Activated naive CD4-positive, alpha-beta T cell treated with anti-CD3 and anti-CD28 coated beads, Interleukin-2, amount 50 U/mL, for 24 hours (primary cell): Measurements from ENCODE around the gene SP4.

Source experiments
- H3K27ac Mint-ChIP-seq: one replicate; pipeline ENCODE4 v1.8.0; 2021; ENCODE audit warnings: mild to moderate bottlenecking, mixed read lengths
- H3K27me3 Mint-ChIP-seq: one replicate; pipeline ENCODE4 v1.8.0; 2021; ENCODE audit warnings: mixed read lengths
- H3K36me3 Mint-ChIP-seq: one replicate; pipeline ENCODE4 v1.8.0; 2021; ENCODE audit warnings: mixed read lengths
- H3K4me1 Mint-ChIP-seq: one replicate; pipeline ENCODE4 v1.8.0; 2021; ENCODE audit warnings: mixed read lengths
- H3K4me3 Mint-ChIP-seq: one replicate; pipeline ENCODE4 v1.8.0; 2021; ENCODE audit warnings: mild to moderate bottlenecking, mixed read lengths
- H3K9me3 Mint-ChIP-seq: one replicate; pipeline ENCODE4 v1.8.0; 2021; ENCODE audit warnings: mixed read lengths

SP4 gene

GRCh38 chr7:21427182-21427870 is 557 bp upstream of the SP4 start:
- Mint-ChIP-seq H3K4me1 (peaks cover 51% of the 10 kb centered on the region), H3K27ac (peak overlapping the region; percentile 99), H3K9me3 (no peaks in the 10 kb centered on the region), H3K36me3 (peaks cover 13% of the 10 kb centered on the region), H3K27me3 (no peaks in the 10 kb centered on the region), H3K4me3 (peak overlapping the region; percentile 99)

GRCh38 chr7:21428659-21428941 is 717 bp downstream of the SP4 start:
- peaks cover 64% of the 10 kb centered on the region for H3K4me1 Mint-ChIP-seq
- no peaks in the 10 kb centered on the region for H3K9me3 Mint-ChIP-seq
- H3K36me3 Mint-ChIP-seq: peaks cover 13% of the 10 kb centered on the region
- H3K27me3 Mint-ChIP-seq: no peaks in the 10 kb centered on the region
- H3K27ac Mint-ChIP-seq: peak overlapping the region; percentile 96
- H3K4me3 Mint-ChIP-seq: peak overlapping the region; percentile 99

- peak overlapping the region; percentile 99 for H3K4me3 Mint-ChIP-seq
- no peaks in the 10 kb centered on the region for H3K9me3 Mint-ChIP-seq
- H3K4me1 Mint-ChIP-seq: peaks cover 68% of the 10 kb centered on the region
- no peak overlapping the region for H3K27ac Mint-ChIP-seq
- no peaks in the 10 kb centered on the region for H3K27me3 Mint-ChIP-seq
- peaks cover 13% of the 10 kb centered on the region for H3K36me3 Mint-ChIP-seq
These were observed 1.1 kb downstream of the SP4 start for GRCh38 chr7:21429021-21429420.

GRCh38 chr7:21429786-21430574 is 2.1 kb downstream of the SP4 start:
- no peak overlapping the region for H3K27ac Mint-ChIP-seq
- peaks cover 13% of the 10 kb centered on the region for H3K36me3 Mint-ChIP-seq
- H3K27me3 Mint-ChIP-seq: no peaks in the 10 kb centered on the region
- H3K4me1 Mint-ChIP-seq: peaks cover 78% of the 10 kb centered on the region
- no peaks in the 10 kb centered on the region for H3K9me3 Mint-ChIP-seq
- peak overlapping the region; percentile 99 for H3K4me3 Mint-ChIP-seq

GRCh38 chr7:21430575-21430954 is 2.7 kb downstream of the SP4 start:
- H3K4me3 Mint-ChIP-seq: peak overlapping the region; percentile 99
- peaks cover 81% of the 10 kb centered on the region for H3K4me1 Mint-ChIP-seq
- H3K36me3 Mint-ChIP-seq: peaks cover 14% of the 10 kb centered on the region
- H3K27ac Mint-ChIP-seq: no peak overlapping the region
- no peaks in the 10 kb centered on the region for H3K27me3 Mint-ChIP-seq
- H3K9me3 Mint-ChIP-seq: no peaks in the 10 kb centered on the region

- Mint-ChIP-seq H3K4me3 (no peak overlapping the region), H3K9me3 (no peaks in the 10 kb centered on the region), H3K27ac (peak overlapping the region; percentile 25), H3K4me1 (peaks cover 77% of the 10 kb centered on the region), H3K27me3 (no peaks in the 10 kb centered on the region), H3K36me3 (peaks cover 37% of the 10 kb centered on the region)
These were observed 15.4 kb downstream of the SP4 start for GRCh38 chr7:21443149-21443841.

- peaks cover 41% of the 10 kb centered on the region for H3K36me3 Mint-ChIP-seq
- H3K4me1 Mint-ChIP-seq: peaks cover 59% of the 10 kb centered on the region
- H3K4me3 Mint-ChIP-seq: no peak overlapping the region
- H3K27me3 Mint-ChIP-seq: no peaks in the 10 kb centered on the region
- H3K27ac Mint-ChIP-seq: no peak overlapping the region
- H3K9me3 Mint-ChIP-seq: no peaks in the 10 kb centered on the region
These were observed 21.1 kb downstream of the SP4 start for GRCh38 chr7:21448974-21449373.

GRCh38 chr7:21450076-21450475 is 22.2 kb downstream of the SP4 start:
- Mint-ChIP-seq H3K4me1 (peaks cover 49% of the 10 kb centered on the region), H3K4me3 (no peak overlapping the region), H3K27ac (no peak overlapping the region), H3K27me3 (no peaks in the 10 kb centered on the region), H3K9me3 (no peaks in the 10 kb centered on the region), H3K36me3 (peaks cover 45% of the 10 kb centered on the region)

- Mint-ChIP-seq H3K4me1 (peaks cover 54% of the 10 kb centered on the region), H3K27ac (no peak overlapping the region), H3K27me3 (no peaks in the 10 kb centered on the region), H3K4me3 (no peak overlapping the region), H3K36me3 (peaks cover 48% of the 10 kb centered on the region), H3K9me3 (no peaks in the 10 kb centered on the region)
These were observed 23.1 kb downstream of the SP4 start for GRCh38 chr7:21450941-21451340.

GRCh38 chr7:21454182-21454581 is 26.3 kb downstream of the SP4 start:
- no peaks in the 10 kb centered on the region for H3K9me3 Mint-ChIP-seq
- H3K27me3 Mint-ChIP-seq: no peaks in the 10 kb centered on the region
- H3K4me3 Mint-ChIP-seq: no peak overlapping the region
- peaks cover 48% of the 10 kb centered on the region for H3K36me3 Mint-ChIP-seq
- peaks cover 34% of the 10 kb centered on the region for H3K4me1 Mint-ChIP-seq
- no peak overlapping the region for H3K27ac Mint-ChIP-seq

- peaks cover 32% of the 10 kb centered on the region for H3K4me1 Mint-ChIP-seq
These were observed 27.0 kb downstream of the SP4 start for GRCh38 chr7:21454906-21455305.

GRCh38 chr7:21461282-21461681 is 33.4 kb downstream of the SP4 start:
- H3K4me1 Mint-ChIP-seq: peaks cover 48% of the 10 kb centered on the region
- H3K27ac Mint-ChIP-seq: no peak overlapping the region
- H3K36me3 Mint-ChIP-seq: peaks cover 37% of the 10 kb centered on the region
- no peaks in the 10 kb centered on the region for H3K9me3 Mint-ChIP-seq
- H3K4me3 Mint-ChIP-seq: no peak overlapping the region
- no peaks in the 10 kb centered on the region for H3K27me3 Mint-ChIP-seq

More at GRCh38 chr7:21454906-21455305, 27.0 kb downstream of the SP4 start:
- Mint-ChIP-seq H3K27me3 (no peaks in the 10 kb centered on the region), H3K36me3 (peaks cover 52% of the 10 kb centered on the region), H3K9me3 (no peaks in the 10 kb centered on the region), H3K4me3 (no peak overlapping the region), H3K27ac (no peak overlapping the region)

- Mint-ChIP-seq H3K36me3 (peaks cover 37% of the 10 kb centered on the region), H3K4me3 (no peak overlapping the region), H3K27ac (peak overlapping the region; percentile 1)
These were observed 34.2 kb downstream of the SP4 start for GRCh38 chr7:21462081-21462480.

GRCh38 chr7:21463524-21463923 is 35.6 kb downstream of the SP4 start:
- Mint-ChIP-seq H3K4me1 (peaks cover 62% of the 10 kb centered on the region), H3K4me3 (peak overlapping the region; percentile 1), H3K36me3 (peaks cover 36% of the 10 kb centered on the region)

More at GRCh38 chr7:21462081-21462480, 34.2 kb downstream of the SP4 start:
- H3K9me3 Mint-ChIP-seq: no peaks in the 10 kb centered on the region
- H3K27me3 Mint-ChIP-seq: no peaks in the 10 kb centered on the region
- H3K4me1 Mint-ChIP-seq: peaks cover 49% of the 10 kb centered on the region

GRCh38 chr7:21468969-21469368 is 41.1 kb downstream of the SP4 start:
- Mint-ChIP-seq H3K36me3 (peaks cover 18% of the 10 kb centered on the region), H3K9me3 (no peaks in the 10 kb centered on the region), H3K27ac (no peak overlapping the region), H3K4me3 (no peak overlapping the region), H3K4me1 (peaks cover 62% of the 10 kb centered on the region), H3K27me3 (no peaks in the 10 kb centered on the region)

More at GRCh38 chr7:21463524-21463923, 35.6 kb downstream of the SP4 start:
- Mint-ChIP-seq H3K9me3 (no peaks in the 10 kb centered on the region), H3K27ac (peak overlapping the region; percentile 32), H3K27me3 (no peaks in the 10 kb centered on the region)

GRCh38 chr7:21469894-21470293 is 42.0 kb downstream of the SP4 start:
- Mint-ChIP-seq H3K27me3 (no peaks in the 10 kb centered on the region), H3K4me1 (peaks cover 64% of the 10 kb centered on the region), H3K4me3 (no peak overlapping the region), H3K9me3 (no peaks in the 10 kb centered on the region), H3K36me3 (peaks cover 18% of the 10 kb centered on the region), H3K27ac (no peak overlapping the region)
